Femur (tissue), 1 donor: ENCODE results near the gene PPFIA3.

Experiments used
- DNase-seq: peaks from one replicate; pipeline ENCODE4 v3.0.0-alpha.2; 2017

The PPFIA3 gene

GRCh38 chr19:49182848-49183375 is 63.6 kb downstream of the PPFIA3 start:
- DNase-seq, result no peak

GRCh38 chr19:49186108-49186507 is 66.8 kb downstream of the PPFIA3 start:
- no peak for DNase-seq

- DNase-seq, result no peak
Observed at GRCh38 chr19:49188626-49189200, 69.4 kb downstream of the PPFIA3 start.

- DNase-seq, result no peak
Observed at GRCh38 chr19:49189259-49189658, 69.9 kb downstream of the PPFIA3 start.

GRCh38 chr19:49190781-49191180 is 71.4 kb downstream of the PPFIA3 start:
- DNase-seq, result no peak

- DNase-seq, result no peak
Observed at GRCh38 chr19:49193822-49194394, 74.6 kb downstream of the PPFIA3 start.

GRCh38 chr19:49194408-49194807 is 75.1 kb downstream of the PPFIA3 start:
- DNase-seq, result no peak

- DNase-seq, result no peak
Observed at GRCh38 chr19:49196527-49197240, 77.3 kb downstream of the PPFIA3 start.

- no peak for DNase-seq
Observed at GRCh38 chr19:49200238-49200862, 81.0 kb downstream of the PPFIA3 start.
